ENCODE results near the gene SNRPD2. TPM values are rescaled to one million over a fixed set of nuclear protein-coding genes. Genes with fewer than 3 reads are reported as not detected.
"Not testable (repeated sequence)": the region's sequence is repeated elsewhere in the genome, so short reads cannot be mapped to it uniquely, and the experiment has no call there.

Gene SNRPD2
- total RNA-seq (2014; rRNA removed; shearing (Covaris generic)) = 802 and 867 TPM in 2 replicates

DNA sequence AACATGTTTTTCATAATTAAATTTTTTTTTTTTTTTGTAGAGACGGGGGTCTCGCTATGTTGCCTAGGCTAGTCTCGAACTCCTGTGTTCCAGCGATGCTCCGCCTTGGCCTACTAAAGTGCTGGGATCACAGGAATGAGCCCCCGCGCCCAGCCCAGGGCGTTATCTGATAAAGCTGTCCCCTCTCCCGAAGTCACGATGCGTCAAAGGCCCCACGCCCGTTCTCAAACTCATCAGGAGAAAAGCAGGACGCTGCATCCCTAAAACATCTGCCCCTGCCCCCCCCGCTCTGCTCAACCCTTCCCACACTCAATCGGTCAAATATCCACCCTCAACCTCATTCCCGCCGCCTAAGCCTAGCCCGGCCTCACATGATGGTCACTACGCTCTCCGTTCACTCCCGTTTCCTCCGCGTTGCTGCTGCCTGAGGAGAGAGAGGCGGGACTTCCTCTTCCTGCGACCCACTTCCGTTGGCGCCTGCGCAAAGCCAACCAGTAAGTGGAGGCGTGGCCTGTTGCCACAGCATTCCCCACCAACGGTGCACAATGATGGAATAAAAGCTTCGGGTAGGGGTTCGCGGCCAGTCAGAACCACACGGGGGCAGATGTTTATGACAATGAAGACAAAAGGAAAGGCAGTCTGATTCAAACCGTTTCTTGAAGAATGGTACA is at the start of gene SNRPD2:
Gene SNRPD2, minus strand, starts transcription at position 438 of the 671 bp plus-strand sequence. Its CDS starts 65 bp downstream, at position 373.
- peak; percentile 100 for DNase-seq (ENCODE audit: low spot score)

DNA sequence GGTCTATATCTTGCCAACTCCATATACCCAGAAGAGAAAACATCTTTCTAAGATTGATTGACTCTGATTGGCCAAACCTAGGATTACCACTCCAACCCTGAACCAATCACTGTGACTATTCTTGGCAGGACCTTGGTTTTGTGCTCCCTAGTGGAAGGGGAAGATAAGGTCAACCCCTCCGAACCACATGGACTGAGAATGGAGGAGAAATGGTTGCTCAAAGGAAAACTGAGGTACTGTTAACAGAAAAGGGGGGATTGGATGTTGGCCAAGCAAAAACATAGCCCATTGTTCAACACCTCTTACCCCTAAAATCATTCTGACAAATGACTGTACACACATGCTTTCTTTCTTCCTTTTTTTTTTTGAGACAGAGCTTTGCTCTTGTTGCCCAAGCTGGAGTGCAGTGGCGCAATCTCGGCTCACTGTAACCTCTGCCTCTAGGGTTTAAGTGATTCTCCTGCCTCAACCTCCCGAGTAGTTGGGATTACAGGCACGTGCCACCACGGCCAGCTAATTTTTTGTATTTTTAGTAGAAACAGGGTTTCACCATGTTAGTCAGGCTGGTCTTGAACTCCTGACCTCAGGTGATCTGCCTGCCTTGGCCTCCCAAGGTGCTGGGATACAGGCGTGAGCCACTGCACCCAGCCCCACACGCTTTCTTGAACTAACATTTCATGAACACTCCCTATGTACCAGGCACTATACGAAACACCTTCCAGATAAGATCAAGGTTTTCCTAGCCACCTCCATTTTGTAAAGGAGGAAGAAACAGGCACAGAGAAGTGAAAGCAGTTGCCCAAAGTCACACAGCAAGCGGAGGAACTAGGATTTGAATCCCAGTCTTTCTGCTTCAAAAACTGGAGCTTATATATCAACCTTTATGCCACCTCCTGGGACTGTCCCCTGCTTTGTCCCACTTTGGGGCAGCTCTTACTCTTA is 48.0 kb upstream of the SNRPD2 start:
- no peak for DNase-seq (ENCODE audit: low spot score)

DNA sequence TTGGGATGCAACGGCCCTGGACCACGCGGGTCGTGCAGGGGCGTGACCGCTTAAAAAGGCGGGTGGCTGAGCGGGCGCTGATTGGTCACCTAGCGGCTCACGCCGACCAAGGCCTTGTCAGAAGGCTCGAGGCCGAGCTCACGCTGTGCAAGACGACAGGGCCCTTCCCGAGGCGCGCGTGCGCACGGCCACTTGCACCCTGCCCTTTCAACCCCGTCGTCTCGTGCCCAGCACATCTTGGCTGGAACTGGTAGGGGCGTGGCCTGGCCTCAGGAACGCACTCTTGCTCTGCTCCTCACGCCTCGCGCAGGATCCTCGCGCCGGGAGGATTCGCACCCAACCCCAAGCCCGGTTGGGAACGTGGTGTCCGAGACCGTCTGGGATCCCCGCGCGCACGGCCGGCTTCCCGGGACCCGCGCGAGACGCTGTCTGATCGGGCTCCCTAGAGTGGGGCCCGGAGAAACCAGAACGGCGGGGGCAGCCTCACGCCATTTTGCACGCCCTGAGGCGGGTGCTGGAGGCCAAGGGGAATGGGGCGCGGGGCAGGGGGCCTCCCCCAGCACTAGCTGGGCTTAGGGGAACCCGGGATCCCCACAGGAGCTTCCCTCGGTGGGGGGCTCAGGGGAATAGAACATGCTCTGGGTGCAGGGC is 41.5 kb upstream of the SNRPD2 start, which contains the start of gene MEIOSIN:
Gene MEIOSIN, plus strand, starts transcription at position 280 of the 651 bp plus-strand sequence. CDS start 1,938 bp downstream, outside the sequence.
- no peak for DNase-seq (ENCODE audit: low spot score)

DNA sequence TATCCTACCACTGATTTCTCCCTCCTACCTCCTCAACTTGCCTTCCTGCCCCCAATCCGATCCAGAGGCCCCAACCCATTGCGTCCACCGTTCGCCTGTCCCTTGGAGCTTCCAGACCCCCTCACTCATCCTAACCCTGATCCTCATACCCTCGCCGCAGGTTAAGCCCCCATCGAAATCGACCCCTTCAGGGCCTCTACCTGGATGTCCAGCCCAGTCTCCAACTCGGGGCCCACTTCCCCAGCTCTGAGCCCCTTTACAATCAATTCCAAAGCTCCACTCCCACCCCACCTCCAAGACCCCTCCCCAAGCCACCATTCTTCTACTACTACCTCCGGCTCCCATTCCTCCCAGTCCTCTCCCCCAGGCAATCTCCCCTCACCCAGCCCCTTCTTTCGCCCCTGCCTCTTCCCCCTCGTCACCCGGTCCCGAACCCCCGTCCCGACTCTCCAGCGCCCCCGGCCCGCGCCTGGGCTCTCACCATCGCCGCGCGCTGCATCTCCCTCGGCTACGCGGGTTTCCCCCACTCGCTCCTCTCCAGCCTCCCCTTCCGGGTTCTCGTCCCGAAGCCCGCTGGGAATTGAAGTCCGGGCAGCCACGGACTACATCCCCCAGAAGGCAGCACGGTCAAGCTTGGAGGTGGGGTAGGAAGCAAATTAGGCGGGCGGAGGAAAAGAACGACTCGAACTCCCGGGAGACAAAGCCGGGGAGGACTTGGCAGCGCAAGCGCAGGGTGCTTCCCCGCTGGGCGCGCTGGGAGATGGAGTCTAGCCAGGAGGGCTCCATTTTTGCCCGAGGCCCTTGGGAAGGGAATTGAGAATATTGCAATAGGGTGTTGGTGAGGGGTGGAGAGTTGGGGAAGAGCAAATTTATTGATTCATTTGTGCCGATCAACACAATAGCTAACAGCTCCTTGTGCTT is 38.9 kb upstream of the SNRPD2 start, which contains the start of gene FBXO46:
Gene FBXO46, minus strand, starts transcription at position 529 of the 921 bp plus-strand sequence. CDS start 17,401 bp downstream, outside the sequence.
- DNase-seq (ENCODE audit: low spot score) = peak; percentile 99

DNA sequence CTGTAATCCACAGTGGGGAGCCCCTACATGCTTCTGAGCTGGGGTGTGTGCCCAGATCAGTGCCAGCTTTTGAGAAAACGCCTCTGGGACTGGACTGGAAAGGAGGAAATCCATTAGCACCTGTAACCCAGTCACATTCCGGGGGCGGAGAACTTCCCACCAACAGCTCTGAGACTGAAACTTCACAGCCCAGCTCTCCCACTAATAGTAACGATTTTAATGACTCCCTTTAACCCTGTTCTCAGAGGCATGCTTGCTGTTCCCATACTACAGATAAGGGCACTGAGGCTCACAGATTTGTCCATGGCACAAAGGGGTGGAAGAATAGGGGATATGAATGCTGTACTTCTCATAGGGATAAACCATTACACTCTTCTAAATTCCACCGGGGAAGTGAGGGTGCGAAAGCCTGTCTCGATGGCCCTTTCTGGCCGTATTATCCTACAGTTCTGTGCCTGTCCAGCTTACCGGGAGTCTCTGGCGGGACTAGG is 38.1 kb upstream of the SNRPD2 start:
- peak; percentile 60 for DNase-seq (ENCODE audit: low spot score)

DNA sequence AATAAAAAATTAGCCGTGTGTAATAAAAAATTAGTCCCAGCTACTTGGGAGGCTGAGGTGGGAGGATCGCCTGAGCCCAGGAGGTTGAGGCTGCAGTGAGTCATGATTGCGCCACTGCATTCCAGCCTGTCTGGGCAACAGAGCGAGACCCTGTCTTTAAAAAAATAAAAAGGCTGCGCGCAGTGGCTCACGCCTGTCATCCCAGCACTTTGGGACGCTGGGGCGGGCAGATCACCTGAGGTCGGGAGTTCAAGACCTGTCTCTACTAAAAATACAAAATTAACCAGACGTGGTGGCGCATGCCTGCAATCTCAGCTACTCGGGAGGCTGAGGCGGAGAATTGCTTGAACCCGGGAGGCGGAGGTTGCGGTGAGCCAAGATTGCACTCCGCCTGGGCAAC is 36.9 kb upstream of the SNRPD2 start:
- not testable (repeated sequence) for DNase-seq (ENCODE audit: low spot score)

DNA sequence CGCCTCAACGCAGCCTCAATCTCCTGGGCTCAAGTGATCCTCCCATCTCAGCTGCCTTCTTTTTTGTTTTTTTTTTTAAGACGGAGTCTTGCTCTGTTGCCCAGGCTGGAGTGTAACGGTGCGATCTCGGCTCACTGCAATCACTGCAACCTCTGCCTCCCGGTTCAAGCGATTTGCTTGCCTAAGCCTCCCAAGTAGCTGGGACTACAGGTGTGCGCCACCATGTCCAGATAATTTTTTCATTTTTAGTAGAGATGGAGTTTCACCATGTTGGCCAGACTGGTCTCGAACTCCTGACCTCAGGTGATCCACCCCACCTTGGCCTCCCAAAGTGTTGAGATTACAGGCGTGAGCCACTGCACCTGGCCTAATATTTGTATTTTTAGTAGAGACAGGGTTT is 28.3 kb upstream of the SNRPD2 start:
- DNase-seq (ENCODE audit: low spot score) = not testable (repeated sequence)

DNA sequence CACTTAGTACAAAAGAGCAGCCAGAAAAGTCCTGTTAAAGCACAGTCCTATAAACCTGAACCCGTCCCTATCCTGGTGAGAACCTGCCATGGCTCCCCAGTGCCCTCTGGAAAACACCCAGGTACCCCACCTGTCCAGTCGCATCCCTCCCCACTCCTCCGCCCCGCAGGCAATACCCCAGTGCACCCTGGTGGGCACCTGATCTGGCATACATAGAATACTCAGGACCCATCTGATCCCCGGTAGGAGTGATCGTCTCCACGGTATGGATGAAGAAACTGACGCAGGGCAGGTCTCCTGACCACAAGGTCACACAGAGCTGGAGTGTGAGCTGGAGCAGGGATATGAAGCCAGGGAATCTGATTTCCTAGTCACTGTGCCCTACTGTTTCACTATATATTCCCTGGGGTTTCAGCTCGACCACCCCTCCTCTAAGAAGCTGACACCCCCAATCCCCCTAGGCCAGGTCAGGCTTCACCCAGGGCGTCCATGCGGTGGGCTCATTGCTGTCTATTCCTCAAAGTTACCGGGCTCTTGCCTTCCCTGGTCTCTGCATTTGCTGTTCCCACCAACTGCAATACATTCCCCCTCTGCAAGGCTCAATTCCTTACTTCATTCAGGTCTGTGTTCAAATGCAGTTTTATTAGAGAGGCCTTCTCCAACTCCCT is 26.4 kb upstream of the SNRPD2 start:
- no peak for DNase-seq (ENCODE audit: low spot score)

DNA sequence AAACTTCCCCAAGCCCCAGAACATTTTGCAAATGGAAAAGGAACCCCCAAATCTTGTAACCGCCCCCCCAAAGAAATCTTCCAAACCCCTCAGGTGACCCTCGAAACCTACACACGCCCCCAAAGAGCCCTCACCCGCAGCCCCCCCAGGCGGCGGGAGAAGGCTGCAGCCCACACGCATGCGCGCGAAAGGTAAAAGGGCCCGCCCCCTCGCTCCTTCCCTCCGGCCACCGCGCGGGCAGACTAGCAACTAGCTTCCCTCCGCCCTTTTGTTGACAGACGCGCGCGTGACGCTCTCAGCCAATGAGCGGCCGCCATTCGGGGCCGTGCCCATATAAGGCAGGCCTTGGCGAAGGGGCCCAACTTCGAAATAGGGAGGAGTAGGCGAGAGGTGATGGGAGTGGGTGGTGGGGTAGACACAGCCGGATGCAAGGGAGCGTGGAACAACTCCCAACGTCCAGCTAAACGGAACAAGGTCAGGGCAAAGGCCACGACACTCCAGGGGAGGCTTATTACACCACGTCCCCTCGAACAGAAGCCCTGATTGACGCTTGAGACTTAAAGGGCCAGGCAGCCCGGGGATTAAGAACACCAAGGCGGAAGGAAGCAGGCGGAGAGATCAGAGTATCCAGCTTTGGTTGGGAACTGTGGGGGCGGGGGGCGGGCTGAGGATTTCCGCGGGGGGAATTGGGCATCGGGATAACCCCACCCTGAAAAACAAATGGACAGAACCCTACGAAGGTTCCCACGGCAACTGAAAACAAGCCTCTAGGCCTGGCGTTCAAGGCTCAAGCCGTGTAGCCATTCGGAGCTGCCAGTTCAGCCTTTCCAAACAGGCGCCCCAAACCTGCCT is 25.6 kb upstream of the SNRPD2 start:
- DNase-seq (ENCODE audit: low spot score) = peak; percentile 100

DNA sequence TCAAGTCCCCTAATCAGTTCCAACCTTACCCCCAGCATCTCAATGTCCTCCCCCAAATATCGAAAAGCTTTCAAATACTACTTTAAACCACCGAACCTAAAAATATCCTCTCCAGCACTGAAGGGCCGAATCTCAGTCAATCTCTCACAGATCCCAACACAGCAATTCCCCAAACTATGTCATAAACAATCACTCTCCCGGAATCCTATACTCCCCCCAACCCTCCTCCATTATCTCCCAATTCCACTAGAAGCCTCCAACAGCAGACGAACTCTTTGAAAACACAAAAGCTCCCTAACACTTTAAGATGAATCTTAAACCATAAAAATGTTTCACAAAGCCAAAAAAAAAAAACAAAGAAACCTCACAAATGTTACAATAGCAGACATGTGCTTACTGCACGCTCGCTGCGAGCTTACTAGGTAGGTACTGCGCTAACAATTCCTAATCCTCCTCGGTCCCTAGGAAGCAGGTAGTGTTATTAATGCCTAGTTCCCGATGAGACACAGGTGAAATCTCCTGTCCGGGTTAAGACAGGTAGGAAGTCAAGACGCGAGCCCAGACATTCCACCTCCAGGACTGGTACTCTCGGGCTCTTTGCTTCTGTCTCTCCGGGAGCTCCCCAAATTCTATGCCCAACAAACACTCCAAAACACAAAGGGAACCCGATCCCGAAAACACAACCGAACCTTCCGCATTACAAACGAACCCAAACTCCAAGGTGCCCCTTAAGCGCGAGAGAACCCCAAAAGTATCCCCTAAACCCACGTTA is 24.8 kb upstream of the SNRPD2 start:
- peak; percentile 90 for DNase-seq (ENCODE audit: low spot score)

DNA sequence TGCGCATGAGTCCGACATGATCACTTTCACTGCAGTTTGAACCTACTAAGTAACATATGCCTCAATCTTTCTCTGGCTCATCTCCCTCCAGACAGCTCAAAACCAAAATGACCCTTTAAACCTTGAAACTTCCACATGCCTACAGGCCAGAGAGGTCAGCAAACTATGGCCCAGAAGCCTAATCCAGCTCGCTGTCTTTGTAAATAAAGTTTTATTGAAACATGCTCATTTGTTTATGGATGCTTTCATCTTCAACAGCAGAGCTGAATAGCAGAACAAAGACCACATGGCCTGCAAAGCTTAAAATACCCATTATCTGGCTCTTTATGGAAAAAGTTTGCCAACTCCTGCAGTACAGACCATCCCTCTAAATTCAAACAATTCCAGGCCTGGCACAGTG is 23.4 kb upstream of the SNRPD2 start:
- DNase-seq (ENCODE audit: low spot score) = no peak

DNA sequence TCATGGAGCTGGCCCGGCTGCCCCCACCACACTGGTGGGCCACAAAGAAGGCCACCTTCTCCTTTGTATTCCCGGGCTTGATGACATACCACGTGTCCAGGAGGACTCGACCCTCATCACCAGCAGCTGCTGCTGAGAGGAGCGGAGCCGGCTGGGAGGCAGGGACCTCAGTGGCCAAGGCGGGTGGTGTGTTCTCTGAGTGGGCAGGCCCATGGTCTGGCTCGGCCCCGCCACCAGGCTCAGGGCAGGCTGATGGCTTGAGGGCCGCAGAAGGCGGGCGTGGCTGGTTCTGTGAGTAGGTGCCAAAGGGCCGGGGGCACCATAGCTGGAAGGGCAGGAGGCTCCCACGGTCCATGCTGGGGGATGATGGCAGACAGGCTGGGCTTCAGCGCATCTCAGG is 21.4 kb upstream of the SNRPD2 start:
- no peak for DNase-seq (ENCODE audit: low spot score)

DNA sequence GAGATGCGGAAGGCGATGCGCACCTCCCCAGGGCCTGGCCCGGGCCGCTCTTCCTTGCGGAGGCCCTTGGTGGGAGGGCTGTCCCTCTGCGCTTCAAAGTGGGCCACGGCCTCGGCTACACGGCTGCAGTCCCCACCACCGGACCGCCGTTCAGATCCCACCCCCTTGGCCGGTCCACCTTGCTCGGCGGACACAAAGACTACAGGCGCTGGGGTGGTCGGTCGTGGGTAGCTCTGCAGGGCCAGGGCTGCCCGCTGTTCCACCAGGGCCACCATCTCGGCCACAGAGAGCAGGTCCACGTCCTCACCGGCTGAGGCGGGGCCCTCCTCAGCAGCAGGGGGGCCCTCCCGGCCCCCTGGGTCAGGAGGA is 20.9 kb upstream of the SNRPD2 start:
- DNase-seq (ENCODE audit: low spot score) = no peak

DNA sequence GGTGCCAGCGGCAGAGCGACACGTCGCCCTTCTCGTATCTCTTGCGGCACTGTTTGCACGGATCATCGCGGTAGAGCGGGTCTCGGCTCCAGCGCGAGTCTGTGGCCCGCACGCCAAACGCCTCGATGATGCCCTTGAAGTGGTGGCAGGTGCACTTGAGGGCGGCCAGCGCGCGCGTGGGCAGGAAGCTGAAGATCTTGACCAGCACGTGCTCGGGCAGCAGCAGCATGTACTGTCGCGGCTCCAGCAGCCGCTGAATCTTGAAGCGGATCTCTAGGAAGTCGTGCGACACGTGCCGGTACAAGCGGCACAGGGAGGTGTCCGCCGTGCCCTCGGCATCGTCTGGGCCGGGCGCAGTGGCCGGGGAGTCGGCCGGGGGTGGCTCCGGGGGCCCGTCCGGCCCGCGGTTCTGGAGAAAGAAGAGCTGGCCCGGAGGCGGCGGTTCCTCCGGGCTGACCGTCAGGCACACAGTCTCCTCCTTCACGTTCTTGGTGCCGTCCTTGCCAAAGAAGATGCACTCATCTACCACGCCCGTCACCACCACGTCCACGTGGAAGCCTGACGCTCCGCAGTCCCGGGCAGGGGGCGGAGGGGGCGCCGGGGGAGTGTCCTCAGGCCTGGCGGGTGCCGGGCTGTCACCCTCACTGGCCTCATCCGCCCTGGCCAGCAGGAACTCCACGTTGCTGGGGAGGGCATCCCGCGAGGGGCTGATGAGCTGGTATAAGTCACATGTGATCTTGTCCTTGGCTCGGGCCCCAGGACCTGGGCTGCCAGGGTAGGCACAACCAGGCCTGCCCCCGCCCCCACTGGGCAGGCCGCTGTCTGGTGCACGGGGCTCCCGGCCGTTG is 20.3 kb upstream of the SNRPD2 start:
- no peak for DNase-seq (ENCODE audit: low spot score)

DNA sequence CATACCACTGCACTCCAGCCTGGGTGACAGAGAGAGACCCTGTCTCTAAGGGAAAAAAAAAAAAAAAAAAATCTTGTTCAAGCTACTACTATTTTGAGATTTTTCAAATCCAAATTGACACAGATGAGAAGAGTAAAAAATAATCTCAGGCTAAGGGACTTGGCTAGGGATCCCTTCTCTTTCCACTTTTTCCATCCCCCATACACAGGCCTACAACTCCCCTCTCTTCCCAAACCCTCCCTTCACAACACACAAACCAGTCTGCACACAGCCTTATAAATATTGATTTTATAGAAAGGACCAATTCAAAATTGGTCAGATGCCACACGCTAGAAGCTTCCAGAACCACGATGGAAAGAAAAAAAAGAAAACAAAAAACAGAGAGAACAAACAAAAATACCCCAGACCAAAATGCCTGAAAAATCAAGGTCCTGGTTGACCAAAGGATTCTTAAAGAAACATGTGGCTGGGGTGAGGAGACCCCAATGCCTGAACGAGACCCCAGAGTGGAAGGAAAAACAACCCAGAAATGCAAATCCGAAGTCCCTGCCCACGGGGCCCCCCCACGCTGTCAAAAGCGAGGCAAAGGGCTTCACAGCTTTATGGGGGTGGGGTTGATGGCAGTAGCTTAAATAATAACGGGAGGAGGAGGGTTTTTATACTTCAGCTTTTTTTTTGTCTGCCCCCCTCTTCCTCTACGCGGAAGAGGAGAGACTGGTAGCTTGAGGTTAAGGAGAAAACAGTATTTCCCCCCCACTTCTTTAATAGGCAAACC is 18.8 kb upstream of the SNRPD2 start:
- no peak for DNase-seq (ENCODE audit: low spot score)

DNA sequence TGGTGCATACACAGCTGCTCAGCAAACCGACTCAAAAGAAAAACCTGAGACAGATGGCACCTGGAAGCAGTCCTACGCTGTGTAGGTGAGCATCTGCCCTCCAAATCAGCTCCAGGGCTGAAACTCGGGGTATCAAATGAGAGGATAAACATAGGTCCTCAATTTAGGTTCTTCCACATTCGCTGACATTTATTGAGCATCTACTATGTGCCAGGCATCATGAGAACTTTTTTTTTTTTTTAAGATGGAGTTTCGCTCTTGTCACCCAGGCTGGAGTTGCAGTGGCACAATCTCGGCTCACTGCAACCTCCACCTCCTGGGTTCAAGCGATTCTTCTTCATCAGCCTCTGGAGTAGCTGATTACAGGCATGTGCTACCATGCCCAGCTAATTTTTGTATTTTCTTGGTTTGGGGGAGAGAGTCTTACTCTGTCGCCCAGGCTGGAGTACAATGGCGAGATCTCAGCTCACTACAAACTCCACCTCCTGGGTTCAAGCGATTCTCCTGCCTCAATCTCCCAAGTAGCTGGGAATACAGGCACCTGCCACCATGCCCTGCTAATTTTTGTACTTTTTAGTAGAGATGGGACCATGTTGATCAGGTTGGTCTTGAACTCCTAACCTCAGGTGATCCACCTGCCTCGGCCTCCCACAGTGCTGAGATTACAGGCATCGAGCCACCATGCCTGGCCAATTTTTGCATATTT is 14.1 kb upstream of the SNRPD2 start:
- DNase-seq (ENCODE audit: low spot score) = no peak
